ENCODE measurements around the gene NFIA. TPM values are rescaled to one million over a fixed set of nuclear protein-coding genes. Genes with fewer than 3 reads are reported as not detected.

NFIA gene
- total and polyA plus RNA-seq, 2 donors, result 7.9 to 10.3 TPM

GRCh38 chr1:61109158-61109557, 26.8 kb downstream of the NFIA start:
- Histone ChIP-seq H3K36me3 (ENCODE audit: control insufficient read depth in 2 of 2, insufficient read depth in 2 of 2, low read length in 1 of 2) (no peaks in the 10 kb centered on the region), H3K9me3 (ENCODE audit: control insufficient read depth in 2 of 2, insufficient read depth in 1 of 2, low read length in 1 of 2) (no peaks in the 10 kb centered on the region), H3K4me3 (ENCODE audit: low read length in 2 of 2) (no peak overlapping the region), H3K4me1 (ENCODE audit: control insufficient read depth in 2 of 2, insufficient read depth in 2 of 2, low read length in 2 of 2) (no peaks in the 10 kb centered on the region), H3K27me3 (ENCODE audit: control insufficient read depth in 2 of 2, insufficient read depth in 1 of 2, low read length in 1 of 2) (no peaks in the 10 kb centered on the region), H3K27ac (ENCODE audit: low read depth in 1 of 2, low read length in 1 of 2) (no peak overlapping the region)
- peak in 1 of 9 donors; percentile 16 for DNase-seq (ENCODE audit: low read depth in 6 of 9, low spot score in 9 of 9)
- 65% methylated on average over 1 of the region's 1 CpG for WGBS

- Histone ChIP-seq H3K27me3 (ENCODE audit: control insufficient read depth in 2 of 2, insufficient read depth in 1 of 2, low read length in 1 of 2) (no peaks in the 10 kb centered on the region), H3K4me3 (ENCODE audit: low read length in 2 of 2) (no peak overlapping the region), H3K4me1 (ENCODE audit: control insufficient read depth in 2 of 2, insufficient read depth in 2 of 2, low read length in 2 of 2) (no peaks in the 10 kb centered on the region), H3K27ac (ENCODE audit: low read depth in 1 of 2, low read length in 1 of 2) (no peak overlapping the region), H3K9me3 (ENCODE audit: control insufficient read depth in 2 of 2, insufficient read depth in 1 of 2, low read length in 1 of 2) (no peaks in the 10 kb centered on the region), H3K36me3 (ENCODE audit: control insufficient read depth in 2 of 2, insufficient read depth in 2 of 2, low read length in 1 of 2) (no peaks in the 10 kb centered on the region)
- no peak for DNase-seq (ENCODE audit: low read depth in 6 of 9, low spot score in 9 of 9)
Measured at GRCh38 chr1:61109910-61110309, 27.5 kb downstream of the NFIA start.

GRCh38 chr1:61110554-61110953, 28.2 kb downstream of the NFIA start:
- no peaks in the 10 kb centered on the region for H3K9me3 ChIP-seq (ENCODE audit: control insufficient read depth in 2 of 2, insufficient read depth in 1 of 2, low read length in 1 of 2)
- WGBS, result 94% methylated on average over 1 of the region's 1 CpG
- H3K36me3 ChIP-seq (ENCODE audit: control insufficient read depth in 2 of 2, insufficient read depth in 2 of 2, low read length in 1 of 2), result no peaks in the 10 kb centered on the region
- no peaks in the 10 kb centered on the region for H3K27me3 ChIP-seq (ENCODE audit: control insufficient read depth in 2 of 2, insufficient read depth in 1 of 2, low read length in 1 of 2)
- no peaks in the 10 kb centered on the region for H3K4me1 ChIP-seq (ENCODE audit: control insufficient read depth in 2 of 2, insufficient read depth in 2 of 2, low read length in 2 of 2)
- DNase-seq (ENCODE audit: low read depth in 6 of 9, low spot score in 9 of 9), result no peak
- H3K27ac ChIP-seq (ENCODE audit: low read depth in 1 of 2, low read length in 1 of 2), result no peak overlapping the region
- no peak overlapping the region for H3K4me3 ChIP-seq (ENCODE audit: low read length in 2 of 2)

GRCh38 chr1:61111084-61112004, 29.0 kb downstream of the NFIA start:
- 93% methylated on average over 3 of the region's 3 CpGs for WGBS
- no peaks in the 10 kb centered on the region for H3K4me1 ChIP-seq (ENCODE audit: control insufficient read depth in 2 of 2, insufficient read depth in 2 of 2, low read length in 2 of 2)
- H3K4me3 ChIP-seq (ENCODE audit: low read length in 2 of 2), result no peak overlapping the region
- H3K27ac ChIP-seq (ENCODE audit: low read depth in 1 of 2, low read length in 1 of 2), result no peak overlapping the region
- H3K36me3 ChIP-seq (ENCODE audit: control insufficient read depth in 2 of 2, insufficient read depth in 2 of 2, low read length in 1 of 2), result no peaks in the 10 kb centered on the region
- H3K27me3 ChIP-seq (ENCODE audit: control insufficient read depth in 2 of 2, insufficient read depth in 1 of 2, low read length in 1 of 2), result no peaks in the 10 kb centered on the region
- no peaks in the 10 kb centered on the region for H3K9me3 ChIP-seq (ENCODE audit: control insufficient read depth in 2 of 2, insufficient read depth in 1 of 2, low read length in 1 of 2)
- no peak for DNase-seq (ENCODE audit: low read depth in 6 of 9, low spot score in 9 of 9)

GRCh38 chr1:61114178-61114870, 32.0 kb downstream of the NFIA start:
- Histone ChIP-seq H3K4me3 (ENCODE audit: low read length in 2 of 2) (no peak overlapping the region), H3K36me3 (ENCODE audit: control insufficient read depth in 2 of 2, insufficient read depth in 2 of 2, low read length in 1 of 2) (no peaks in the 10 kb centered on the region), H3K27ac (ENCODE audit: low read depth in 1 of 2, low read length in 1 of 2) (no peak overlapping the region), H3K4me1 (ENCODE audit: control insufficient read depth in 2 of 2, insufficient read depth in 2 of 2, low read length in 2 of 2) (no peaks in the 10 kb centered on the region), H3K9me3 (ENCODE audit: control insufficient read depth in 2 of 2, insufficient read depth in 1 of 2, low read length in 1 of 2) (no peaks in the 10 kb centered on the region), H3K27me3 (ENCODE audit: control insufficient read depth in 2 of 2, insufficient read depth in 1 of 2, low read length in 1 of 2) (no peaks in the 10 kb centered on the region)
- DNase-seq (ENCODE audit: low read depth in 6 of 9, low spot score in 9 of 9), result no peak
- WGBS, result 96% methylated on average over 3 of the region's 3 CpGs

GRCh38 chr1:61115436-61115835, 33.1 kb downstream of the NFIA start:
- Histone ChIP-seq H3K4me1 (ENCODE audit: control insufficient read depth in 2 of 2, insufficient read depth in 2 of 2, low read length in 2 of 2) (no peaks in the 10 kb centered on the region), H3K27me3 (ENCODE audit: control insufficient read depth in 2 of 2, insufficient read depth in 1 of 2, low read length in 1 of 2) (no peaks in the 10 kb centered on the region), H3K27ac (ENCODE audit: low read depth in 1 of 2, low read length in 1 of 2) (no peak overlapping the region), H3K9me3 (ENCODE audit: control insufficient read depth in 2 of 2, insufficient read depth in 1 of 2, low read length in 1 of 2) (no peaks in the 10 kb centered on the region), H3K4me3 (ENCODE audit: low read length in 2 of 2) (no peak overlapping the region), H3K36me3 (ENCODE audit: control insufficient read depth in 2 of 2, insufficient read depth in 2 of 2, low read length in 1 of 2) (no peaks in the 10 kb centered on the region)
- 97% methylated on average over 7 of the region's 7 CpGs for WGBS
- no peak for DNase-seq (ENCODE audit: low read depth in 6 of 9, low spot score in 9 of 9)

- no peaks in the 10 kb centered on the region for H3K4me1 ChIP-seq (ENCODE audit: control insufficient read depth in 2 of 2, insufficient read depth in 2 of 2, low read length in 2 of 2)
- WGBS, result 92% methylated on average over 6 of the region's 6 CpGs
- no peak overlapping the region for H3K27ac ChIP-seq (ENCODE audit: low read depth in 1 of 2, low read length in 1 of 2)
- H3K27me3 ChIP-seq (ENCODE audit: control insufficient read depth in 2 of 2, insufficient read depth in 1 of 2, low read length in 1 of 2), result no peaks in the 10 kb centered on the region
- DNase-seq (ENCODE audit: low read depth in 6 of 9, low spot score in 9 of 9), result no peak
- H3K36me3 ChIP-seq (ENCODE audit: control insufficient read depth in 2 of 2, insufficient read depth in 2 of 2, low read length in 1 of 2), result no peaks in the 10 kb centered on the region
- no peaks in the 10 kb centered on the region for H3K9me3 ChIP-seq (ENCODE audit: control insufficient read depth in 2 of 2, insufficient read depth in 1 of 2, low read length in 1 of 2)
- H3K4me3 ChIP-seq (ENCODE audit: low read length in 2 of 2), result no peak overlapping the region
Measured at GRCh38 chr1:61116421-61116820, 34.1 kb downstream of the NFIA start.

- H3K9me3 ChIP-seq (ENCODE audit: control insufficient read depth in 2 of 2, insufficient read depth in 1 of 2, low read length in 1 of 2), result no peaks in the 10 kb centered on the region
- WGBS, result 99% methylated on average over 2 of the region's 2 CpGs
- H3K4me1 ChIP-seq (ENCODE audit: control insufficient read depth in 2 of 2, insufficient read depth in 2 of 2, low read length in 2 of 2), result no peaks in the 10 kb centered on the region
- no peaks in the 10 kb centered on the region for H3K27me3 ChIP-seq (ENCODE audit: control insufficient read depth in 2 of 2, insufficient read depth in 1 of 2, low read length in 1 of 2)
- H3K4me3 ChIP-seq (ENCODE audit: low read length in 2 of 2), result no peak overlapping the region
- H3K27ac ChIP-seq (ENCODE audit: low read depth in 1 of 2, low read length in 1 of 2), result no peak overlapping the region
- no peaks in the 10 kb centered on the region for H3K36me3 ChIP-seq (ENCODE audit: control insufficient read depth in 2 of 2, insufficient read depth in 2 of 2, low read length in 1 of 2)
- no peak for DNase-seq (ENCODE audit: low read depth in 6 of 9, low spot score in 9 of 9)
Measured at GRCh38 chr1:61117283-61117682, 34.9 kb downstream of the NFIA start.

- Histone ChIP-seq H3K36me3 (ENCODE audit: control insufficient read depth in 2 of 2, insufficient read depth in 2 of 2, low read length in 1 of 2) (no peaks in the 10 kb centered on the region), H3K27ac (ENCODE audit: low read depth in 1 of 2, low read length in 1 of 2) (no peak overlapping the region), H3K9me3 (ENCODE audit: control insufficient read depth in 2 of 2, insufficient read depth in 1 of 2, low read length in 1 of 2) (no peaks in the 10 kb centered on the region), H3K4me1 (ENCODE audit: control insufficient read depth in 2 of 2, insufficient read depth in 2 of 2, low read length in 2 of 2) (no peaks in the 10 kb centered on the region), H3K27me3 (ENCODE audit: control insufficient read depth in 2 of 2, insufficient read depth in 1 of 2, low read length in 1 of 2) (no peaks in the 10 kb centered on the region), H3K4me3 (ENCODE audit: low read length in 2 of 2) (no peak overlapping the region)
- DNase-seq (ENCODE audit: low read depth in 6 of 9, low spot score in 9 of 9), result no peak
- 95% methylated on average over 3 of the region's 3 CpGs for WGBS
Measured at GRCh38 chr1:61119085-61119484, 36.7 kb downstream of the NFIA start.

Measured in thymus (tissue), 11 donors.